Measurements from ENCODE around the gene KLK11.
"Not testable (repeated sequence)": the region's sequence is repeated elsewhere in the genome, so short reads cannot be mapped to it uniquely, and the experiment has no call there.

The KLK11 gene

GRCh38 chr19:51003316-51003715 lies 23.1 kb downstream of the KLK11 start:
- no peak for DNase-seq (ENCODE audit: low spot score)

- peak; percentile 21 for DNase-seq (ENCODE audit: low spot score)
Observed at GRCh38 chr19:51002542-51003311, 23.7 kb downstream of the KLK11 start.

- DNase-seq (ENCODE audit: low spot score), result no peak
Observed at GRCh38 chr19:51002089-51002532, 24.3 kb downstream of the KLK11 start.

GRCh38 chr19:51001515-51001914 lies 24.9 kb downstream of the KLK11 start, which contains the start of gene KLK8:
KLK8 (minus strand) TSS chr19:51001604; CDS start chr19:51001167, 437 bp downstream.
- DNase-seq (ENCODE audit: low spot score), result no peak

GRCh38 chr19:51000981-51001380 lies 25.4 kb downstream of the KLK11 start:
- DNase-seq (ENCODE audit: low spot score), result no peak

- no peak for DNase-seq (ENCODE audit: low spot score)
Observed at GRCh38 chr19:51000426-51000825, 26.0 kb downstream of the KLK11 start.

GRCh38 chr19:50998686-50999085 lies 27.7 kb downstream of the KLK11 start:
- no peak for DNase-seq (ENCODE audit: low spot score)

GRCh38 chr19:50998061-50998460 lies 28.4 kb downstream of the KLK11 start:
- DNase-seq (ENCODE audit: low spot score), result no peak

- no peak for DNase-seq (ENCODE audit: low spot score)
Observed at GRCh38 chr19:50994129-50994528, 32.3 kb downstream of the KLK11 start.

- DNase-seq (ENCODE audit: low spot score), result no peak
Observed at GRCh38 chr19:50992666-50993035, 33.8 kb downstream of the KLK11 start.

GRCh38 chr19:50984416-50984815 lies 42.0 kb downstream of the KLK11 start:
- DNase-seq (ENCODE audit: low spot score), result not testable (repeated sequence)

- no peak for DNase-seq (ENCODE audit: low spot score)
Observed at GRCh38 chr19:50983625-50984292, 42.7 kb downstream of the KLK11 start, which contains the start of gene KLK7. KLK7 (minus strand) TSS chr19:50983917; CDS start chr19:50982399, 1,518 bp downstream.

- no peak for DNase-seq (ENCODE audit: low spot score)
Observed at GRCh38 chr19:50982186-50982585, 44.2 kb downstream of the KLK11 start.

- no peak for DNase-seq (ENCODE audit: low spot score)
Observed at GRCh38 chr19:50981587-50982146, 44.7 kb downstream of the KLK11 start.

GRCh38 chr19:50980208-50980607 lies 46.2 kb downstream of the KLK11 start:
- DNase-seq (ENCODE audit: low spot score), result no peak

- DNase-seq (ENCODE audit: low spot score), result no peak
Observed at GRCh38 chr19:50979758-50980157, 46.7 kb downstream of the KLK11 start.

- no peak for DNase-seq (ENCODE audit: low spot score)
Observed at GRCh38 chr19:50978772-50979390, 47.5 kb downstream of the KLK11 start.

GRCh38 chr19:50977626-50978025 lies 48.8 kb downstream of the KLK11 start:
- DNase-seq (ENCODE audit: low spot score), result peak; percentile 84

- no peak for DNase-seq (ENCODE audit: low spot score)
Observed at GRCh38 chr19:50975766-50976165, 50.6 kb downstream of the KLK11 start.

GRCh38 chr19:50974702-50975556 lies 51.5 kb downstream of the KLK11 start:
- DNase-seq (ENCODE audit: low spot score), result no peak

- no peak for DNase-seq (ENCODE audit: low spot score)
Observed at GRCh38 chr19:50972795-50973376, 53.5 kb downstream of the KLK11 start.
